Tibial artery (tissue), 4 donors: Measurements from ENCODE around the gene CDK6.

ENCODE experiments used
- DNase-seq, 2 donors: peaks; one replicate each; pipeline ENCODE4 v3.0.0-alpha.2; 2019
- H3K27ac ChIP-seq, 2 donors: fragments of 200-600 bp; sonication (generic) in 1 of 2; 1 replicate in 1 of 2; 2 replicates in 1 of 2; pipeline ENCODE4 v1.5.1; 2018 to 2019; ENCODE audit warnings: mild to moderate bottlenecking in 1 of 2
- H3K27me3 ChIP-seq, 2 donors: fragments of 200-600 bp; sonication (generic) in 1 of 2; one replicate each; pipeline versions ENCODE4 v1.5.1 to v1.6.0; 2016 to 2019
- H3K36me3 ChIP-seq, 3 donors: fragments of 200-600 bp; sonication (generic) in 2 of 3; one replicate each; pipeline ENCODE4 v1.5.1; 2016 to 2019; ENCODE audit warnings: mild to moderate bottlenecking in 2 of 3
- H3K4me1 ChIP-seq, 4 donors: fragments of 200-600 bp; sonication (generic) in 2 of 4; 1 replicate in 3 of 4; 2 replicates in 1 of 4; pipeline ENCODE4 v1.5.1; 2016 to 2019
- H3K4me3 ChIP-seq, 2 donors: fragments of 200-600 bp; sonication (generic) in 1 of 2; 1 replicate in 1 of 2; 2 replicates in 1 of 2; pipeline ENCODE4 v1.5.1; 2018 to 2019; ENCODE audit warnings: mild to moderate bottlenecking in 2 of 2
- H3K9me3 ChIP-seq, 3 donors: fragments of 200-600 bp; sonication (generic) in 1 of 3; one replicate each; pipeline ENCODE4 v1.5.1; 2016 to 2019
- CTCF ChIP-seq, 2 experiments: fragments of 200-600 bp in 1 of 2; fragments of 450-650 bp in 1 of 2; IDR thresholded peaks; one replicate each; pipeline ENCODE4 v1.5.1; 2017 to 2019; ENCODE audit warnings: antibody characterized with exemption in 2 of 2, mild to moderate bottlenecking in 1 of 2, moderate library complexity in 1 of 2
- intact Hi-C: fragments of 100-400 bp; cut with DNase I; formaldehyde crosslinking; loops from one replicate; pipeline ENCODE4 v1.15.0; 2023; ENCODE audit warnings: low total_unique reads

Gene CDK6

GRCh38 chr7:92658671-92659070 is 177.7 kb downstream of the CDK6 start:
- H3K36me3 ChIP-seq = peaks cover 0 to 11% (median 0%) of the 10 kb centered on the region in 3 donors
- intact Hi-C loops = no loop called here
- H3K4me1 ChIP-seq = no peaks in the 10 kb centered on the region
- no peaks in the 10 kb centered on the region for H3K27me3 ChIP-seq
- no peak overlapping the region for H3K27ac ChIP-seq
- H3K4me3 ChIP-seq = no peak overlapping the region
- no peak for TF ChIP-seq CTCF (IDR thresholded peaks at IDR 0.05)
- DNase-seq = no peak
- H3K9me3 ChIP-seq = no peaks in the 10 kb centered on the region

- intact Hi-C loops = no loop called here
- H3K9me3 ChIP-seq = no peaks in the 10 kb centered on the region
- DNase-seq = no peak
- H3K27me3 ChIP-seq = no peaks in the 10 kb centered on the region
- no peak overlapping the region for H3K4me3 ChIP-seq
- H3K36me3 ChIP-seq = peaks cover 0 to 11% (median 0%) of the 10 kb centered on the region in 3 donors
- TF ChIP-seq CTCF (IDR thresholded peaks at IDR 0.05) = no peak
- no peaks in the 10 kb centered on the region for H3K4me1 ChIP-seq
- no peak overlapping the region for H3K27ac ChIP-seq
Measured at GRCh38 chr7:92657391-92657790, 179.0 kb downstream of the CDK6 start.

- H3K27me3 ChIP-seq = no peaks in the 10 kb centered on the region
- H3K4me1 ChIP-seq = no peaks in the 10 kb centered on the region
- no peak overlapping the region for H3K27ac ChIP-seq
- DNase-seq = no peak
- no peaks in the 10 kb centered on the region for H3K9me3 ChIP-seq
- TF ChIP-seq CTCF (IDR thresholded peaks at IDR 0.05) = no peak
- peaks cover 0 to 11% (median 0%) of the 10 kb centered on the region in 3 donors for H3K36me3 ChIP-seq
- intact Hi-C loops = no loop called here
- no peak overlapping the region for H3K4me3 ChIP-seq
Measured at GRCh38 chr7:92656121-92656520, 180.3 kb downstream of the CDK6 start.

- Histone ChIP-seq H3K36me3 (peaks cover 0 to 6% (median 0%) of the 10 kb centered on the region in 3 donors), H3K27me3 (no peaks in the 10 kb centered on the region), H3K4me1 (no peaks in the 10 kb centered on the region), H3K9me3 (no peaks in the 10 kb centered on the region), H3K27ac (no peak overlapping the region), H3K4me3 (no peak overlapping the region)
- no peak for DNase-seq
- intact Hi-C loops = no loop called here
- no peak for TF ChIP-seq CTCF (IDR thresholded peaks at IDR 0.05)
Measured at GRCh38 chr7:92655346-92655884, 181.0 kb downstream of the CDK6 start.

- DNase-seq = no peak
- H3K27me3 ChIP-seq = no peaks in the 10 kb centered on the region
- intact Hi-C loops = no loop called here
- no peak overlapping the region for H3K27ac ChIP-seq
- no peaks in the 10 kb centered on the region for H3K9me3 ChIP-seq
- no peaks in the 10 kb centered on the region for H3K4me1 ChIP-seq
- H3K36me3 ChIP-seq = no peaks in the 10 kb centered on the region
- no peak overlapping the region for H3K4me3 ChIP-seq
- no peak for TF ChIP-seq CTCF (IDR thresholded peaks at IDR 0.05)
Measured at GRCh38 chr7:92653136-92653535, 183.2 kb downstream of the CDK6 start.

GRCh38 chr7:92652536-92652935 is 183.8 kb downstream of the CDK6 start:
- intact Hi-C loops = no loop called here
- H3K4me1 ChIP-seq = no peaks in the 10 kb centered on the region
- no peak overlapping the region for H3K27ac ChIP-seq
- DNase-seq = no peak
- no peaks in the 10 kb centered on the region for H3K27me3 ChIP-seq
- no peak for TF ChIP-seq CTCF (IDR thresholded peaks at IDR 0.05)
- no peaks in the 10 kb centered on the region for H3K9me3 ChIP-seq
- H3K4me3 ChIP-seq = no peak overlapping the region
- H3K36me3 ChIP-seq = no peaks in the 10 kb centered on the region
